Right lobe of liver (tissue), 6 donors: ENCODE data around the gene HSPB6. TPM values are rescaled to one million over a fixed set of nuclear protein-coding genes. Genes with fewer than 3 reads are reported as not detected.

Source experiments
- ATAC-seq, 4 donors: fragments of 200-7000 bp; cut with Tn5 transposase; one replicate each; pipeline ENCODE4 v1.9.1; 2020; ENCODE audit warnings: mild to moderate bottlenecking in 4 of 4, moderate library complexity in 4 of 4
- DNase-seq, 3 donors: peaks; one replicate each; pipeline ENCODE4 v3.0.0-alpha.2; 2020
- H3K27ac ChIP-seq, 3 donors: fragments of 200-600 bp; one replicate each; pipeline ENCODE4 v1.8.0; 2022
- H3K27me3 ChIP-seq, 2 donors: fragments of 200-600 bp; one replicate each; pipeline ENCODE4 v1.8.0; 2022
- H3K36me3 ChIP-seq, 4 donors: fragments of 200-600 bp; sonication (generic) in 1 of 4; one replicate each; pipeline versions ENCODE4 v1.5.1 to v1.8.0; 2017 to 2022; ENCODE audit warnings: control low read depth in 1 of 4
- H3K4me1 ChIP-seq, 4 donors: fragments of 200-600 bp; sonication (generic) in 1 of 4; one replicate each; pipeline versions ENCODE4 v1.5.1 to v1.8.0; 2017 to 2022; ENCODE audit warnings: control low read depth in 1 of 4
- H3K4me3 ChIP-seq, 3 donors: fragments of 200-600 bp; one replicate each; pipeline ENCODE4 v1.8.0; 2022
- H3K9me3 ChIP-seq, 4 donors: fragments of 200-600 bp; sonication (generic) in 1 of 4; one replicate each; pipeline versions ENCODE4 v1.5.1 to v1.8.0; 2017 to 2022; ENCODE audit warnings: control low read depth in 1 of 4
- CTCF ChIP-seq, 4 donors: fragments of 200-600 bp in 3 of 4; fragments of 450-650 bp in 1 of 4; IDR thresholded peaks; one replicate each; pipeline versions ENCODE4 v1.5.1 to v1.8.0; 2016 to 2022; ENCODE audit warnings: antibody characterized with exemption in 4 of 4, mild to moderate bottlenecking in 2 of 4
- POLR2A ChIP-seq: fragments of 450-650 bp; IDR thresholded peaks from one replicate; pipeline ENCODE4 v1.6.1; 2017; ENCODE audit warnings: antibody characterized with exemption, mild to moderate bottlenecking
- WGBS: methylation state at CpG from one replicate; pipeline ENCODE4 v1.1.6; 2018; ENCODE audit warnings: low coverage, low lambda C conversion rate; ENCODE audit not compliant: insufficient coverage; ENCODE audit errors: missing lambda C conversion rate; 5-methylcytosine and 5-hydroxymethylcytosine counted together
- intact Hi-C, 2 donors: fragments of 100-400 bp; cut with DNase I; formaldehyde crosslinking; loops; one replicate each; pipeline versions ENCODE4 v1.11.2 to v1.14.1; 2022
- long read RNA-seq: library from polyadenylated mRNA; unstranded; transcript quantifications from one replicate; pipeline ENCODE4 v2.0.0, GENCODE V29; 2019
- total RNA-seq, 6 experiments: library from RNA; depleted of rRNA in 2 of 6; stranded (reverse); fragments of >200 nt in 2 of 6; fragmentation: NEBNext Ultra II Directional in 3 of 6; extraction: Animal tissue kit (Norgen Biotek cat#: 25700) in 3 of 6; gene quantifications; one replicate each; pipeline versions ENCODE4 v1.1.0 to v1.2.4, GENCODE V29; 2016 to 2023
- donor health status: DM: no; HTN: yes; CAD: no.
- donor health status: DM: no; HTN: no; CAD: no.
- donor health status: DM: no; HTN: no; CAD: no.
- donor health status: DM: no; HTN: yes; CAD: no.
- donor health status: DM: no; HTN: yes; CAD: no.

Gene HSPB6
- total RNA-seq = 1 to 10 TPM; 2.6 to 6.0 (median 4.5) TPM
- long read RNA-seq, partial matches to known transcripts = 0 of 1 reads
- long read RNA-seq, other reads (novel, unspliced or antisense) = 1 of 1 reads

GRCh38 chr19:35756377-35757230 is at the start of gene HSPB6:
HSPB6 (minus strand) TSS chr19:35757029; CDS start chr19:35757008, 21 bp downstream.
- Histone ChIP-seq H3K27ac (peak within 1 kb of the TSS; percentile 61 to 68 (median 62)), H3K27me3 (no peaks in the 10 kb centered on the region), H3K36me3 (peaks cover 0 to 13% (median 5%) of the 10 kb centered on the region in 4 donors), H3K4me1 (peaks cover 0 to 18% (median 9%) of the 10 kb centered on the region in 4 donors), H3K9me3 (no peaks in the 10 kb centered on the region), H3K4me3 (peak within 1 kb of the TSS; percentile 89 to 97 (median 92))
- DNase-seq (peak in 1 of 3 donors; percentile 62), ATAC-seq (peak in 1 of 4 donors; percentile 3)
- intact Hi-C loops = no loop called here
- 21% methylated on average over 21 of the region's 52 CpGs for WGBS
- TF ChIP-seq POLR2A (peak; percentile 36), CTCF (IDR thresholded peaks at IDR 0.05) (no peak)

DNA sequence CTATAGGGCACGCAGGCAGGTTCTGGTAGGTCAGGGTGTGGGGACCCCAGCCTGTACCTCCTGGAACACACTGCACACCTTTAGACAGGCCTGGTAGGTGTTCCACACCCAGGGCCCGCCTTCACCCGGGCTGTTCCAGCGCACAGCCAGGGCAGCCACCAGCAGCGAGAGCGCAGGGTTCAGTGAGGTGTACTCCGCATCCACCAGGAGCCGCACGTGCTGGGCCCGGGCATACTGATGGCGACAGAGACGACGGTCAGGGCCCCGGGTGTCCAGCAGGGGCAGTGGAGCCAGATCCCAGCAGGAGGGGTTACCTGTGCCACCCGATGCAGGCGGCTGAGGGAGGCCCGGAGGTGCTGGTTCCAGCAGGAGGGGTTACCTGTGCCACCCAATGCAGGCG is 49.8 kb upstream of the HSPB6 start:
- no peak for DNase-seq
- Histone ChIP-seq H3K4me1 (peaks cover 0 to 31% (median 3%) of the 10 kb centered on the region in 4 donors), H3K36me3 (peaks cover 0 to 64% (median 10%) of the 10 kb centered on the region in 4 donors), H3K4me3 (no peak overlapping the region), H3K27me3 (no peaks in the 10 kb centered on the region), H3K9me3 (no peaks in the 10 kb centered on the region), H3K27ac (no peak overlapping the region)
- TF ChIP-seq CTCF (IDR thresholded peaks at IDR 0.05) = no peak
- no peak for TF ChIP-seq POLR2A
- WGBS = no CpG with 5 or more reads among the region's 18 CpGs
- ATAC-seq = peak in 2 of 4 donors; percentile 12 to 27
- intact Hi-C loops = no loop called here

DNA sequence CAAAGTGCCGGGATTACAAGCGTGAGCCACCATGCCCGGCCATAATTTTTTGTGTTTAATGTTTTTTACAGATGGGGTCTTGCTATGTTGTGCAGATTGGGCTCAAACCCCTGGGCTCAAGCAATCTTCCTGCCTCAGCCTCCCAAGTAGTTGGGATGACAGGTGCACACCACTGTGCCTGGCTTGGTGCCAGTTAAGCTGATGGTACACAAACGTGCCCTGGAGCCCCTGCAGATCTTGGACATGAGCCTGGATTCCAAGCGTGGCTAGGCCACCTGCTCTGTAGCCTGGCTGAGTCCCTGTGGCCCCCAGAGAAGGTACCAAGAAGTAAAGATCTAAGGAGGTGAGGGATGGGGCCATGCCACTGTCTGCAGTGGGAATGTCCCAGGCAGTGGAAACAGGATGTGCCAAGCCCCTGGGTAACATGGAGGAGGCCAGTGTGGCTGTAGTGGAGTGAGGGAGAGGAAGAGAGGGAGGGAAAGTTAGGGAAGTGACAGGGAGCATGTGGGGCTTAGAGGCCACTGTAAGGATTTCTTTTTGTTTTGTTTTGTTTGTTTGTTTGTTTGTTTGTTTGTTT is 48.8 kb upstream of the HSPB6 start:
- DNase-seq (no peak), ATAC-seq (peak in 1 of 4 donors; percentile 15)
- Histone ChIP-seq H3K27ac (no peak overlapping the region), H3K4me1 (peaks cover 0 to 27% (median 0%) of the 10 kb centered on the region in 4 donors), H3K36me3 (peaks cover 0 to 64% (median 10%) of the 10 kb centered on the region in 4 donors), H3K9me3 (no peaks in the 10 kb centered on the region), H3K4me3 (no peak overlapping the region), H3K27me3 (no peaks in the 10 kb centered on the region)
- TF ChIP-seq POLR2A (no peak), CTCF (IDR thresholded peaks at IDR 0.05) (no peak)
- WGBS = 68% methylated on average over 4 of the region's 5 CpGs
- intact Hi-C loops = no loop called here

DNA sequence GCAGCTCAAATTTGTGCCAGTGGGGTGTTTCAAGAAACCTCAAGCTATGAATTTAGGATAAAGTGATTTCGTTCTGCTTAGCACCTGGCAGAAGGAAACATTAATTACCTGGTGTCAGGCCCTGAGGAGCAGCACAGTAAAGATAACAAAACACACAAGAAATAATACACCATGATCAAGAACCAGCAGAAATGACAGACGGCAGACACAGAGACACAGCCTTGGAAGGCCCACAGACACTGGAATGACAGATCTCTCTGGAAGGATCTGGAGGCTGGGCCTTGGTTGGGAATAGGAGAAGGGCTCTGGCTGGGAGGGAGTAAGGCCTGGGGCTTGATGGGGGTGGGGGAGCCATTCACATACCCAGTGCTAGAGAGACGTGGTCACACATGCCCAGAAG is 45.0 kb upstream of the HSPB6 start:
- intact Hi-C loops = no loop called here

More for the DNA sequence above, 45.0 kb upstream of the HSPB6 start:
- Histone ChIP-seq H3K27me3 (no peaks in the 10 kb centered on the region), H3K36me3 (peaks cover 0 to 46% (median 9%) of the 10 kb centered on the region in 4 donors), H3K4me3 (no peak overlapping the region), H3K9me3 (no peaks in the 10 kb centered on the region), H3K27ac (no peak overlapping the region), H3K4me1 (peaks cover 0 to under 1% (median 0%) of the 10 kb centered on the region in 4 donors)
- no peak for DNase-seq
- ATAC-seq = no peak
- WGBS = 68% methylated on average over 2 of the region's 3 CpGs
- TF ChIP-seq CTCF (IDR thresholded peaks at IDR 0.05) = no peak
- TF ChIP-seq POLR2A = no peak
